Liver (tissue), 9 donors: ENCODE results near the gene RAB11FIP5. TPM values are rescaled to one million over a fixed set of nuclear protein-coding genes. Genes with fewer than 3 reads are reported as not detected.
A peak's percentile ranks its signal among the peaks of the same experiment; 100 is the strongest.

ENCODE experiments used
- DNase-seq: peaks from one replicate; pipeline ENCODE4 v3.0.0-alpha.2; 2017; ENCODE audit warnings: low spot score
- H3K27ac ChIP-seq, 2 donors: one replicate each; pipeline ENCODE4 v1.7.0; 2013; ENCODE audit warnings: inconsistent platforms in 2 of 2, low read length in 2 of 2, control low read depth in 1 of 2, low read depth in 1 of 2, mild to moderate bottlenecking in 1 of 2
- H3K27me3 ChIP-seq, 4 donors: one replicate each; pipeline versions ENCODE4 v1.6.1 to v1.7.0; 2013; ENCODE audit warnings: low read length in 3 of 4, inconsistent platforms in 1 of 4, mild to moderate bottlenecking in 1 of 4, moderate library complexity in 1 of 4; ENCODE audit not compliant: control insufficient read depth in 4 of 4, insufficient read depth in 4 of 4
- H3K36me3 ChIP-seq, 4 donors: one replicate each; pipeline versions ENCODE4 v1.6.1 to v1.7.0; 2013; ENCODE audit warnings: low read length in 3 of 4, mild to moderate bottlenecking in 3 of 4, low read depth in 1 of 4, moderate library complexity in 1 of 4; ENCODE audit not compliant: control insufficient read depth in 4 of 4, insufficient read depth in 3 of 4
- H3K4me1 ChIP-seq, 4 donors: one replicate each; pipeline versions ENCODE4 v1.6.1 to v1.7.0; 2013; ENCODE audit warnings: low read length in 3 of 4, mild to moderate bottlenecking in 3 of 4, moderate library complexity in 1 of 4; ENCODE audit not compliant: control insufficient read depth in 4 of 4, insufficient read depth in 4 of 4
- H3K4me3 ChIP-seq, 3 donors: one replicate each; pipeline versions ENCODE4 v1.6.1 to v1.7.0; 2013; ENCODE audit warnings: low read length in 3 of 3, control low read depth in 1 of 3, low read depth in 1 of 3, mild to moderate bottlenecking in 1 of 3
- H3K9ac ChIP-seq, 2 donors: one replicate each; pipeline ENCODE4 v1.7.0; 2013; ENCODE audit warnings: low read length in 2 of 2, mild to moderate bottlenecking in 2 of 2, moderate library complexity in 2 of 2, control low read depth in 1 of 2, low read depth in 1 of 2
- H3K9me3 ChIP-seq, 4 donors: one replicate each; pipeline versions ENCODE4 v1.6.1 to v1.7.0; 2013; ENCODE audit warnings: low read length in 3 of 4; ENCODE audit not compliant: control insufficient read depth in 4 of 4
- CTCF ChIP-seq: fragments of 150-350 bp; IDR thresholded peaks from 2 replicates; pipeline ENCODE4 v1.5.1; 2017; ENCODE audit warnings: improper control_type of control experiment, low read depth, low read length; ENCODE audit not compliant: missing input control
- EGR1 ChIP-seq, 2 donors: IDR thresholded peaks; 2 replicates each; pipeline ENCODE4 v1.6.1; 2016 to 2018; ENCODE audit warnings: antibody characterized with exemption in 2 of 2, low read depth in 2 of 2
- FOXA1 ChIP-seq: IDR thresholded peaks from 2 replicates; pipeline ENCODE4 v1.6.1; 2016; ENCODE audit warnings: antibody characterized with exemption
- FOXA2 ChIP-seq: IDR thresholded peaks from 2 replicates; pipeline ENCODE4 v1.6.1; 2016; ENCODE audit warnings: antibody characterized with exemption
- GABPA ChIP-seq, 2 donors: IDR thresholded peaks in 1 of 2; conservative IDR thresholded peaks in 1 of 2; 2 replicates each; pipeline ENCODE4 v1.6.1; 2016; ENCODE audit warnings: antibody characterized with exemption in 2 of 2, mild to moderate bottlenecking in 1 of 2, moderate library complexity in 1 of 2
- HNF4A ChIP-seq, 2 donors: conservative IDR thresholded peaks; 2 replicates each; pipeline ENCODE4 v1.6.1; 2016; ENCODE audit warnings: antibody characterized with exemption in 2 of 2, mild to moderate bottlenecking in 2 of 2
- HNF4G ChIP-seq: IDR thresholded peaks from 2 replicates; pipeline ENCODE4 v1.6.1; 2016; ENCODE audit warnings: antibody characterized with exemption
- JUND ChIP-seq, 2 donors: IDR thresholded peaks; 2 replicates each; pipeline ENCODE4 v1.6.1; 2016; ENCODE audit warnings: antibody characterized with exemption in 2 of 2
- NR2F2 ChIP-seq: IDR thresholded peaks from 2 replicates; pipeline ENCODE4 v1.6.1; 2016; ENCODE audit warnings: antibody characterized with exemption
- RAD21 ChIP-seq, 2 donors: IDR thresholded peaks; 2 replicates each; pipeline ENCODE4 v1.6.1; 2016; ENCODE audit warnings: antibody characterized with exemption in 2 of 2, mild to moderate bottlenecking in 2 of 2
- REST ChIP-seq: IDR thresholded peaks from 2 replicates; pipeline ENCODE4 v1.6.1; 2016; ENCODE audit warnings: antibody characterized with exemption, mild to moderate bottlenecking
- RXRA ChIP-seq, 2 donors: IDR thresholded peaks; 2 replicates each; pipeline ENCODE4 v1.6.1; 2017 to 2018; ENCODE audit warnings: antibody characterized with exemption in 2 of 2, mild to moderate bottlenecking in 1 of 2
- SP1 ChIP-seq: IDR thresholded peaks from 2 replicates; pipeline ENCODE4 v1.6.1; 2018; ENCODE audit warnings: antibody characterized with exemption, mild to moderate bottlenecking
- TAF1 ChIP-seq: conservative IDR thresholded peaks from 2 replicates; pipeline ENCODE4 v1.6.1; 2016; ENCODE audit warnings: antibody characterized with exemption, mild to moderate bottlenecking
- YY1 ChIP-seq: IDR thresholded peaks from 2 replicates; pipeline ENCODE4 v1.6.1; 2016; ENCODE audit warnings: antibody characterized with exemption, mild to moderate bottlenecking
- WGBS: extraction: QIAGEN DNeasy Blood & Tissue Kit; methylation state at CpG from one replicate; pipeline ENCODE4 v1.1.7; 2013; 5-methylcytosine and 5-hydroxymethylcytosine counted together
- polyA plus RNA-seq, 2 donors: library from polyadenylated mRNA; stranded (reverse) in 1 of 2; unstranded in 1 of 2; fragments of 200-250 nt in 1 of 2; fragments of >200 nt in 1 of 2; fragmentation: Nextera tagmentation in 1 of 2; extraction: Ambion mirVana in 1 of 2; gene quantifications; one replicate each; pipeline versions ENCODE4 v1.2.1 to v1.2.3, GENCODE V29; 2013 to 2015
- total RNA-seq, 2 donors: library from RNA; depleted of rRNA; stranded (reverse); fragments of >200 nt; gene quantifications; one replicate each; pipeline ENCODE4 v1.2.3, GENCODE V29; 2014
- TF ChIP-seq, protein P1 (sequence below): IDR thresholded peaks from 2 replicates; pipeline ENCODE4 v1.6.1; 2016; ENCODE audit warnings: antibody characterized with exemption
- TF ChIP-seq, protein P2 (sequence below): IDR thresholded peaks from 2 replicates; pipeline ENCODE4 v1.6.1; 2016; ENCODE audit warnings: antibody characterized with exemption
- TF ChIP-seq, protein P3 (sequence below): IDR thresholded peaks from 2 replicates; pipeline ENCODE4 v1.6.1; 2016; ENCODE audit warnings: antibody characterized with exemption
- donor health status: healthy.
- donor health status: healthy.
- donor health status: healthy.
- donor health status: healthy.
- donor health status: healthy.

The RAB11FIP5 gene
- total and polyA plus RNA-seq, 4 donors, result 2.8 to 8.1 (median 5.4) TPM

DNA sequence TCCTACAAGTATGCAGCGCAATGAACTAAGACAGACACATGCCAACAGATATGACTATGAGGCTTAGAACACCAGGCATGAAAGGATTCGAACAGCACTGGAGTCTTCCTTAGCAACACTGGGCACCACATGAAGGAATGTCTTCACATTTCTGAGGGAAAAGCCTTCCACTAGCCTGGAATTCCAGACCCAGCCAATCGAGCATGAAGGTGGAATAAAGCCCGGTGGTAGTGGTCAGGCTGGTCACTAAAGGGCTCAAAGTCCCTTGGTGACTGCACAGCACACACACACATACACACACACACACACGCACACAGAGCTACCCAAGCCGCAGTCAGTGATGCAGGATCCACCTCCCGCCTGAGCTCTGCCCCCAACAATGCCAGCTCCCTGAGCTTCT is 21.6 kb downstream of the RAB11FIP5 start:
- 61% methylated on average over 7 of the region's 7 CpGs for WGBS
- DNase-seq, result peak; percentile 52
- peaks cover 0 to 6% (median 0%) of the 10 kb centered on the region in 4 donors for H3K36me3 ChIP-seq
- TF ChIP-seq, protein P1, sequence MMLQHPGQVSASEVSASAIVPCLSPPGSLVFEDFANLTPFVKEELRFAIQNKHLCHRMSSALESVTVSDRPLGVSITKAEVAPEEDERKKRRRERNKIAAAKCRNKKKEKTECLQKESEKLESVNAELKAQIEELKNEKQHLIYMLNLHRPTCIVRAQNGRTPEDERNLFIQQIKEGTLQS, result no peak
- TF ChIP-seq RAD21 (IDR thresholded peaks at IDR 0.05), result peak in 1 of 2 donors; percentile 53
- peak in 1 of 2 donors; percentile 39 for TF ChIP-seq RXRA (IDR thresholded peaks at IDR 0.05)
- TF ChIP-seq HNF4G, result peak; percentile 86
- peak; percentile 84 to 94 for TF ChIP-seq HNF4A (conservative IDR thresholded peaks at IDR 0.05)
- TF ChIP-seq FOXA2, result no peak
- TF ChIP-seq, protein P2, sequence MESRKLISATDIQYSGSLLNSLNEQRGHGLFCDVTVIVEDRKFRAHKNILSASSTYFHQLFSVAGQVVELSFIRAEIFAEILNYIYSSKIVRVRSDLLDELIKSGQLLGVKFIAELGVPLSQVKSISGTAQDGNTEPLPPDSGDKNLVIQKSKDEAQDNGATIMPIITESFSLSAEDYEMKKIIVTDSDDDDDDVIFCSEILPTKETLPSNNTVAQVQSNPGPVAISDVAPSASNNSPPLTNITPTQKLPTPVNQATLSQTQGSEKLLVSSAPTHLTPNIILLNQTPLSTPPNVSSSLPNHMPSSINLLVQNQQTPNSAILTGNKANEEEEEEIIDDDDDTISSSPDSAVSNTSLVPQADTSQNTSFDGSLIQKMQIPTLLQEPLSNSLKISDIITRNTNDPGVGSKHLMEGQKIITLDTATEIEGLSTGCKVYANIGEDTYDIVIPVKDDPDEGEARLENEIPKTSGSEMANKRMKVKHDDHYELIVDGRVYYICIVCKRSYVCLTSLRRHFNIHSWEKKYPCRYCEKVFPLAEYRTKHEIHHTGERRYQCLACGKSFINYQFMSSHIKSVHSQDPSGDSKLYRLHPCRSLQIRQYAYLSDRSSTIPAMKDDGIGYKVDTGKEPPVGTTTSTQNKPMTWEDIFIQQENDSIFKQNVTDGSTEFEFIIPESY, result no peak
- peak; percentile 71 for TF ChIP-seq SP1
- no peak overlapping the region for H3K27ac ChIP-seq
- peaks cover 0 to 2% (median 0%) of the 10 kb centered on the region in 4 donors for H3K4me1 ChIP-seq
- no peak overlapping the region for H3K9ac ChIP-seq
- no peak overlapping the region for H3K4me3 ChIP-seq
- H3K9me3 ChIP-seq, result no peaks in the 10 kb centered on the region
- H3K27me3 ChIP-seq, result no peaks in the 10 kb centered on the region

GRCh38 chr2:73089270-73090030 is 23.3 kb downstream of the RAB11FIP5 start:
- no peak overlapping the region for H3K27ac ChIP-seq
- no peak for DNase-seq
- TF ChIP-seq GABPA (IDR thresholded peaks at IDR 0.05 in 1 of 2, conservative IDR thresholded peaks at IDR 0.05 in 1 of 2) (no peak), TAF1 (no peak), NR2F2 (no peak), FOXA2 (no peak), REST (no peak), SP1 (no peak), RAD21 (IDR thresholded peaks at IDR 0.05) (no peak), HNF4A (conservative IDR thresholded peaks at IDR 0.05) (no peak), RXRA (IDR thresholded peaks at IDR 0.05) (no peak), CTCF (no peak), FOXA1 (no peak), EGR1 (IDR thresholded peaks at IDR 0.05; ENCODE audit: low read depth in 2 of 2) (no peak), HNF4G (no peak), YY1 (no peak), JUND (IDR thresholded peaks at IDR 0.05) (no peak)
- TF ChIP-seq, protein P1, result no peak
- TF ChIP-seq, protein P3, sequence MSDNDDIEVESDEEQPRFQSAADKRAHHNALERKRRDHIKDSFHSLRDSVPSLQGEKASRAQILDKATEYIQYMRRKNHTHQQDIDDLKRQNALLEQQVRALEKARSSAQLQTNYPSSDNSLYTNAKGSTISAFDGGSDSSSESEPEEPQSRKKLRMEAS, result no peak
- TF ChIP-seq, protein P2, result no peak
- H3K9me3 ChIP-seq, result no peaks in the 10 kb centered on the region
- 90% methylated on average over 11 of the region's 11 CpGs for WGBS
- H3K4me3 ChIP-seq, result no peak overlapping the region
- H3K9ac ChIP-seq, result no peak overlapping the region
- peaks cover 0 to 6% (median 0%) of the 10 kb centered on the region in 4 donors for H3K36me3 ChIP-seq
- H3K4me1 ChIP-seq, result peaks cover 0 to 3% (median 1%) of the 10 kb centered on the region in 4 donors
- no peaks in the 10 kb centered on the region for H3K27me3 ChIP-seq
